HepG2 (cell line): ENCODE measurements around the gene FAM222A. TPM values are rescaled to one million over a fixed set of nuclear protein-coding genes. Genes with fewer than 3 reads are reported as not detected.

ENCODE experiments used
- AKAP8 ChIP-seq: sonication (generic); formaldehyde crosslinking; IDR thresholded peaks from 2 replicates; pipeline ENCODE4 v1.5.1; 2020; ENCODE audit warnings: mild to moderate bottlenecking, missing genetic modification reagents
- ELF1 ChIP-seq: sonication (generic); formaldehyde crosslinking; IDR thresholded peaks from 2 replicates; pipeline ENCODE4 v1.4.0; 2020; ENCODE audit warnings: missing genetic modification reagents
- EP300 ChIP-seq, 3 experiments: sonication (generic) in 1 of 3; formaldehyde crosslinking in 1 of 3; IDR thresholded peaks; 2 replicates each; pipeline versions ENCODE4 v1.5.1 to v1.6.1; 2011 to 2020; ENCODE audit warnings: low read depth in 2 of 3, low read length in 2 of 3, borderline replicate concordance in 1 of 3, improper control_type of control experiment in 1 of 3, mild to moderate bottlenecking in 1 of 3, missing genetic modification reagents in 1 of 3, moderate library complexity in 1 of 3
- ISX ChIP-seq: sonication (generic); formaldehyde crosslinking; conservative IDR thresholded peaks from 2 replicates; pipeline ENCODE4 v1.5.0; 2020; ENCODE audit warnings: missing genetic modification reagents
- KDM6A ChIP-seq: IDR thresholded peaks from 2 replicates; pipeline ENCODE4 v1.6.1; 2016; ENCODE audit warnings: low read depth
- PAF1 ChIP-seq: IDR thresholded peaks from 2 replicates; pipeline ENCODE4 v1.6.1; 2016; ENCODE audit warnings: missing genetic modification reagents, missing compliant biosample characterization
- PCBP1 ChIP-seq: fragments of 200-400 bp; formaldehyde crosslinking; IDR thresholded peaks from 2 replicates; pipeline ENCODE4 v1.6.1; 2017; ENCODE audit warnings: mild to moderate bottlenecking, low read depth, low read length, borderline replicate concordance
- RBM22 ChIP-seq: fragments of 200-400 bp; formaldehyde crosslinking; optimal IDR thresholded peaks from 2 replicates; pipeline ENCODE3; 2017; ENCODE audit warnings: mild to moderate bottlenecking, low read length, moderate library complexity
- RELA ChIP-seq: sonication (generic); formaldehyde crosslinking; IDR thresholded peaks from 2 replicates; pipeline ENCODE4 v1.4.0; 2020; ENCODE audit warnings: missing genetic modification reagents
- REST ChIP-seq, 2 experiments: IDR thresholded peaks; 2 replicates each; pipeline ENCODE4 v1.6.1; 2011 to 2012; ENCODE audit warnings: low read length in 2 of 2, borderline replicate concordance in 1 of 2, low read depth in 1 of 2, mild to moderate bottlenecking in 1 of 2, moderate library complexity in 1 of 2
- TBL1XR1 ChIP-seq: fragments of 150-350 bp; IDR thresholded peaks from 2 replicates; pipeline ENCODE4 v1.6.1; 2014; ENCODE audit warnings: borderline replicate concordance, low read length; ENCODE audit not compliant: partially characterized antibody
- TFDP2 ChIP-seq: sonication (generic); formaldehyde crosslinking; IDR thresholded peaks from 2 replicates; pipeline ENCODE4 v1.4.0; 2020; ENCODE audit warnings: missing genetic modification reagents
- ZBTB38 ChIP-seq: sonication (generic); formaldehyde crosslinking; IDR thresholded peaks from 2 replicates; pipeline ENCODE4 v1.5.1; 2020; ENCODE audit warnings: mild to moderate bottlenecking, missing genetic modification reagents
- ZC3H13 ChIP-seq: sonication (generic); formaldehyde crosslinking; IDR thresholded peaks from 2 replicates; pipeline ENCODE4 v1.8.1; 2023; ENCODE audit warnings: mild to moderate bottlenecking, missing genetic modification reagents, moderate library complexity
- ZNF282 ChIP-seq: fragments of 450-650 bp; IDR thresholded peaks from 2 replicates; pipeline ENCODE4 v1.6.1; 2018; ENCODE audit not compliant: partially characterized antibody
- ZNF512 ChIP-seq: sonication (generic); formaldehyde crosslinking; IDR thresholded peaks from 2 replicates; pipeline ENCODE4 v1.4.0; 2020; ENCODE audit warnings: mild to moderate bottlenecking, missing genetic modification reagents
- ZNF552 ChIP-seq: sonication (generic); formaldehyde crosslinking; IDR thresholded peaks from 2 replicates; pipeline ENCODE4 v1.9.0; 2022; ENCODE audit warnings: missing genetic modification reagents, mild to moderate bottlenecking, borderline replicate concordance
- ZNF562 ChIP-seq: sonication (generic); formaldehyde crosslinking; IDR thresholded peaks from 2 replicates; pipeline ENCODE4 v1.8.0; 2022; ENCODE audit warnings: missing genetic modification reagents, borderline replicate concordance
- ZNF629 ChIP-seq: sonication (generic); formaldehyde crosslinking; conservative IDR thresholded peaks from 2 replicates; pipeline ENCODE4 v1.5.0; 2020; ENCODE audit warnings: missing genetic modification reagents
- ZNF644 ChIP-seq: IDR thresholded peaks from 2 replicates; pipeline ENCODE4 v1.6.1; 2016; ENCODE audit warnings: low read depth
- ZSCAN12 ChIP-seq: sonication (generic); formaldehyde crosslinking; IDR thresholded peaks from 2 replicates; pipeline ENCODE4 v1.9.0; 2021; ENCODE audit warnings: mild to moderate bottlenecking, missing genetic modification reagents
- polyA plus RNA-seq, 8 experiments: library from polyadenylated mRNA; depleted of rRNA in 3 of 8; stranded (reverse) in 7 of 8; unstranded in 1 of 8; fragments of >200 nt; fragmentation: Illumina TruSeq in 4 of 8; extraction: Trizol in 4 of 8; gene quantifications; 2 replicates each; pipeline versions ENCODE4 v1.2.1 to v1.2.3, GENCODE V29; 2011 to 2016; ENCODE audit warnings: low read depth in 4 of 8, missing spikeins in 1 of 8, mixed read lengths in 1 of 8; ENCODE audit not compliant: insufficient read depth in 1 of 8
- total RNA-seq, 5 experiments: library from RNA; depleted of rRNA; stranded (reverse); fragments of >200 nt; fragmentation: Illumina TruSeq; extraction: Trizol; gene quantifications; 2 replicates each; pipeline ENCODE4 v1.2.3, GENCODE V29; 2016; ENCODE audit warnings: low read depth in 1 of 5
- TF ChIP-seq, protein P1 (sequence below): sonication (generic); formaldehyde crosslinking; IDR thresholded peaks from 2 replicates; pipeline ENCODE4 v1.4.0; 2020; ENCODE audit warnings: missing genetic modification reagents
- TF ChIP-seq, protein P2 (sequence below): IDR thresholded peaks from 2 replicates; pipeline ENCODE4 v1.6.1; 2016

Gene FAM222A
- total and polyA plus RNA-seq, 2 of the 13 experiments (the other 11 are each of a cell fraction or from before 2014, with no cell fraction given) = 2.7 to 9.6 TPM

- TF ChIP-seq EP300 (IDR thresholded peaks at IDR 0.05; ENCODE audit: low read depth in 2 of 2, low read length in 2 of 2) (peak; percentile 79 to 81), EP300 (CRISPR knock-in tag; IDR thresholded peaks at IDR 0.05; ENCODE audit: borderline replicate concordance) (peak; percentile 69; the same call in 1 of the 2 replicates), KDM6A (CRISPR knock-in tag) (peak; percentile 88), RELA (CRISPR knock-in tag) (no peak), ISX (CRISPR knock-in tag) (no peak), ELF1 (CRISPR knock-in tag) (peak; percentile 10; the same call in 1 of the 2 replicates), AKAP8 (CRISPR knock-in tag) (no peak), ZSCAN12 (CRISPR knock-in tag) (no peak; the same call in 1 of the 2 replicates), REST (IDR thresholded peaks at IDR 0.05; ENCODE audit: borderline replicate concordance in 1 of 2, low read depth in 1 of 2, low read length in 2 of 2) (peak in 1 of 2 experiments; percentile 65; a peak in 1 of 4 replicates), PCBP1 (no peak), ZNF512 (CRISPR knock-in tag) (no peak), ZNF552 (CRISPR knock-in tag) (no peak), ZNF282 (no peak), ZBTB38 (CRISPR knock-in tag) (0 out of 2 replicates have a peak, but pooled peaks have one; percentile 8), RBM22 (peak; percentile 62), PAF1 (no peak), TBL1XR1 (no peak), ZNF629 (CRISPR knock-in tag) (no peak; the same call in 1 of the 2 replicates), ZC3H13 (CRISPR knock-in tag) (no peak), ZNF562 (CRISPR knock-in tag) (no peak), TFDP2 (CRISPR knock-in tag) (peak; percentile 34; the same call in 1 of the 2 replicates), ZNF644 (CRISPR knock-in tag) (peak; percentile 83)
- TF ChIP-seq, protein P1, sequence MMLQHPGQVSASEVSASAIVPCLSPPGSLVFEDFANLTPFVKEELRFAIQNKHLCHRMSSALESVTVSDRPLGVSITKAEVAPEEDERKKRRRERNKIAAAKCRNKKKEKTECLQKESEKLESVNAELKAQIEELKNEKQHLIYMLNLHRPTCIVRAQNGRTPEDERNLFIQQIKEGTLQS (CRISPR knock-in tag) = no peak
- TF ChIP-seq, protein P2, sequence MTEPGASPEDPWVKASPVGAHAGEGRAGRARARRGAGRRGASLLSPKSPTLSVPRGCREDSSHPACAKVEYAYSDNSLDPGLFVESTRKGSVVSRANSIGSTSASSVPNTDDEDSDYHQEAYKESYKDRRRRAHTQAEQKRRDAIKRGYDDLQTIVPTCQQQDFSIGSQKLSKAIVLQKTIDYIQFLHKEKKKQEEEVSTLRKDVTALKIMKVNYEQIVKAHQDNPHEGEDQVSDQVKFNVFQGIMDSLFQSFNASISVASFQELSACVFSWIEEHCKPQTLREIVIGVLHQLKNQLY (CRISPR knock-in tag) = peak; percentile 63; the same call in 1 of the 2 replicates
Observed at GRCh38 chr12:109706747-109707469, 6.7 kb upstream of the FAM222A start (continued).
